ENCODE measurements around the gene FGF12.

Gene FGF12

DNA sequence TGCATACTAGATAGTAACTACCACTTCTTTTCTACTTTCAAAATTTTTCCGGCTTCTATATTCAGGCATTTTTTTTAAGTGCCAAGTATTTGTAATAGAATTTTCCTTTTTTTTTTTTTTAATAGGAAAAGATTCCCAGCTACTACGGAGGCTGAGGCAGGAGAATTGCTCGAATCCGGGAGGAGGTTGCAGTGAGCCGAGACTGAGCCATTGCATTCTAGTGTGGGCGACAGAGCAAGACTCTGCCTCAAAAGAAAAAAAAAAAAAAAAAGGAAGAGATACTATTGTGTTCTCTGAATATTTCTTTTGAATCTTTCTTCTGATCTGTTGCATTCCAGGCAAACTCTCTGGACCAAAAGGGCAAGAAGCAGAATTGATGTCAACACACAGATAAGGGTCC is 557.3 kb downstream of the FGF12 start:
- TF ChIP-seq CTCF (IDR thresholded peaks at IDR 0.05; ENCODE audit: low read depth, low read length, poor library complexity, severe bottlenecking) (no peak), EZH2phosphoT487 (IDR thresholded peaks at IDR 0.05; ENCODE audit: borderline replicate concordance, low read length) (no peak)
- peaks cover 9% of the 10 kb centered on the region for H3K4me1 ChIP-seq (ENCODE audit: control insufficient read depth, low read length)
- H3K36me3 ChIP-seq (ENCODE audit: control insufficient read depth, low read length): no peaks in the 10 kb centered on the region
- H3K4me3 ChIP-seq (ENCODE audit: low read length): no peak overlapping the region
- H4K20me1 ChIP-seq (ENCODE audit: control insufficient read depth, insufficient read depth, low read depth, low read length): no peaks in the 10 kb centered on the region
- H3K4me2 ChIP-seq (ENCODE audit: low read length): 0 out of 2 replicates have a peak overlapping the region, but pooled peaks have one; percentile 11
- H3K9me2 ChIP-seq (replicated peaks; ENCODE audit: control insufficient read depth, low read length): no peaks in the 10 kb centered on the region
- H3F3A ChIP-seq (ENCODE audit: control insufficient read depth, insufficient read depth): no peaks in the 10 kb centered on the region
- no peak overlapping the region for H3K27ac ChIP-seq (ENCODE audit: low read depth, low read length)
- H3K79me2 ChIP-seq (ENCODE audit: control insufficient read depth, low read length): no peaks in the 10 kb centered on the region
- H3K27me3 ChIP-seq (ENCODE audit: control insufficient read depth, low read length): no peaks in the 10 kb centered on the region
- H3K9me3 ChIP-seq (ENCODE audit: control insufficient read depth, insufficient read depth, low read length): no peaks in the 10 kb centered on the region

GRCh38 chr3:192169332-192169915 is 557.9 kb downstream of the FGF12 start:
- Histone ChIP-seq H3K4me1 (ENCODE audit: control insufficient read depth, low read length) (peaks cover 9% of the 10 kb centered on the region), H4K20me1 (ENCODE audit: control insufficient read depth, insufficient read depth, low read depth, low read length) (no peaks in the 10 kb centered on the region), H3K79me2 (ENCODE audit: control insufficient read depth, low read length) (no peaks in the 10 kb centered on the region), H3K27ac (ENCODE audit: low read depth, low read length) (no peak overlapping the region), H3K9me3 (ENCODE audit: control insufficient read depth, insufficient read depth, low read length) (no peaks in the 10 kb centered on the region), H3K4me3 (ENCODE audit: low read length) (no peak overlapping the region), H3K4me2 (ENCODE audit: low read length) (no peak overlapping the region), H3K36me3 (ENCODE audit: control insufficient read depth, low read length) (no peaks in the 10 kb centered on the region), H3F3A (ENCODE audit: control insufficient read depth, insufficient read depth) (no peaks in the 10 kb centered on the region), H3K27me3 (ENCODE audit: control insufficient read depth, low read length) (no peaks in the 10 kb centered on the region), H3K9me2 (replicated peaks; ENCODE audit: control insufficient read depth, low read length) (no peaks in the 10 kb centered on the region)
- TF ChIP-seq EZH2phosphoT487 (IDR thresholded peaks at IDR 0.05; ENCODE audit: borderline replicate concordance, low read length) (no peak), CTCF (IDR thresholded peaks at IDR 0.05; ENCODE audit: low read depth, low read length, poor library complexity, severe bottlenecking) (no peak)

GRCh38 chr3:192168202-192168601 is 559.1 kb downstream of the FGF12 start:
- Histone ChIP-seq H3K27me3 (ENCODE audit: control insufficient read depth, low read length) (no peaks in the 10 kb centered on the region), H3K9me2 (replicated peaks; ENCODE audit: control insufficient read depth, low read length) (no peaks in the 10 kb centered on the region), H3K4me1 (ENCODE audit: control insufficient read depth, low read length) (peaks cover 9% of the 10 kb centered on the region), H3K9me3 (ENCODE audit: control insufficient read depth, insufficient read depth, low read length) (no peaks in the 10 kb centered on the region), H3K4me3 (ENCODE audit: low read length) (no peak overlapping the region), H3K79me2 (ENCODE audit: control insufficient read depth, low read length) (no peaks in the 10 kb centered on the region), H3K27ac (ENCODE audit: low read depth, low read length) (no peak overlapping the region), H3K36me3 (ENCODE audit: control insufficient read depth, low read length) (no peaks in the 10 kb centered on the region), H3K4me2 (ENCODE audit: low read length) (no peak overlapping the region), H4K20me1 (ENCODE audit: control insufficient read depth, insufficient read depth, low read depth, low read length) (no peaks in the 10 kb centered on the region), H3F3A (ENCODE audit: control insufficient read depth, insufficient read depth) (no peaks in the 10 kb centered on the region)
- TF ChIP-seq CTCF (IDR thresholded peaks at IDR 0.05; ENCODE audit: low read depth, low read length, poor library complexity, severe bottlenecking) (no peak), EZH2phosphoT487 (IDR thresholded peaks at IDR 0.05; ENCODE audit: borderline replicate concordance, low read length) (no peak)

Data from DOHH2 (cell line).